Osteoblast (primary cell): ENCODE results near the gene PKP1. TPM values are rescaled to one million over a fixed set of nuclear protein-coding genes. Genes with fewer than 3 reads are reported as not detected.

ENCODE experiments used
- DNase-seq: peaks from one replicate; pipeline ENCODE4 v3.0.0; 2011; ENCODE audit warnings: low spot score, mixed read lengths; ENCODE audit not compliant: insufficient read length; ENCODE audit errors: missing footprints
- H2AFZ ChIP-seq: 2 replicates; pipeline ENCODE4 v1.6.0; 2011; ENCODE audit warnings: mild to moderate bottlenecking, low read length
- H3K27ac ChIP-seq: 2 replicates; pipeline ENCODE4 v1.5.1; 2011; ENCODE audit warnings: mild to moderate bottlenecking, low read depth, low read length, moderate library complexity
- H3K27me3 ChIP-seq: 2 replicates; pipeline ENCODE4 v1.6.0; 2012; ENCODE audit warnings: mild to moderate bottlenecking, control low read depth, inconsistent platforms, low read length, moderate library complexity; ENCODE audit not compliant: insufficient read depth
- H3K36me3 ChIP-seq: 2 replicates; pipeline ENCODE4 v1.5.1; 2011; ENCODE audit warnings: mild to moderate bottlenecking, low read length, control low read depth, moderate library complexity; ENCODE audit not compliant: insufficient read depth
- H3K4me1 ChIP-seq: 2 replicates; pipeline ENCODE4 v1.5.1; 2011; ENCODE audit warnings: mild to moderate bottlenecking, low read length, control low read depth, moderate library complexity; ENCODE audit not compliant: insufficient read depth
- H3K4me2 ChIP-seq: 2 replicates; pipeline ENCODE4 v1.6.0; 2011; ENCODE audit warnings: mild to moderate bottlenecking, low read length; ENCODE audit not compliant: insufficient read depth
- H3K4me3 ChIP-seq: fragments of 200-600 bp; sonication (generic); 3 replicates; pipeline ENCODE4 v1.5.1; 2012; ENCODE audit warnings: mild to moderate bottlenecking, low read length, inconsistent platforms; ENCODE audit not compliant: insufficient read depth
- H3K79me2 ChIP-seq: 2 replicates; pipeline ENCODE4 v1.6.0; 2012; ENCODE audit warnings: mild to moderate bottlenecking, low read length, control low read depth, inconsistent platforms; ENCODE audit not compliant: insufficient read depth
- H3K9me3 ChIP-seq: 2 replicates; pipeline ENCODE4 v1.5.1; 2011; ENCODE audit warnings: low read depth, low read length, control low read depth
- H4K20me1 ChIP-seq: 2 replicates; pipeline ENCODE4 v1.6.0; 2012; ENCODE audit warnings: mild to moderate bottlenecking, low read length, control low read depth; ENCODE audit not compliant: insufficient read depth
- CTCF ChIP-seq: IDR thresholded peaks from 2 replicates; pipeline ENCODE4 v1.5.1; 2011; ENCODE audit warnings: mild to moderate bottlenecking, low read depth, low read length, moderate library complexity; ENCODE audit errors: extremely low read depth
- total RNA-seq: library from RNA; depleted of rRNA; stranded (reverse); fragments of >200 nt; gene quantifications from 2 replicates; pipeline ENCODE4 v1.2.3, GENCODE V29; 2012

Gene PKP1
- total RNA-seq, 1 donor, result under 0.01 TPM

GRCh38 chr1:201363467-201363866 is 80.2 kb downstream of the PKP1 start:
- no peaks in the 10 kb centered on the region for H3K4me1 ChIP-seq
- H2AFZ ChIP-seq, result no peak overlapping the region
- TF ChIP-seq CTCF, result no peak
- H4K20me1 ChIP-seq, result no peaks in the 10 kb centered on the region
- DNase-seq, result peak; percentile 66
- H3K79me2 ChIP-seq, result no peaks in the 10 kb centered on the region
- no peak overlapping the region for H3K4me2 ChIP-seq
- no peaks in the 10 kb centered on the region for H3K36me3 ChIP-seq
- H3K9me3 ChIP-seq, result no peaks in the 10 kb centered on the region
- no peak overlapping the region for H3K27ac ChIP-seq
- H3K27me3 ChIP-seq, result peaks cover 40% of the 10 kb centered on the region
- H3K4me3 ChIP-seq, result no peak overlapping the region

GRCh38 chr1:201364808-201365105 is 81.5 kb downstream of the PKP1 start:
- H3K27ac ChIP-seq, result no peak overlapping the region
- H3K4me2 ChIP-seq, result no peak overlapping the region
- no peaks in the 10 kb centered on the region for H3K36me3 ChIP-seq
- no peaks in the 10 kb centered on the region for H3K4me1 ChIP-seq
- no peak overlapping the region for H3K4me3 ChIP-seq
- no peak for TF ChIP-seq CTCF
- H3K79me2 ChIP-seq, result no peaks in the 10 kb centered on the region
- H3K27me3 ChIP-seq, result peaks cover 52% of the 10 kb centered on the region
- peak; percentile 43 for DNase-seq
- H2AFZ ChIP-seq, result no peak overlapping the region
- H4K20me1 ChIP-seq, result no peaks in the 10 kb centered on the region
- H3K9me3 ChIP-seq, result no peaks in the 10 kb centered on the region

GRCh38 chr1:201365251-201365650 is 81.9 kb downstream of the PKP1 start:
- H3K27me3 ChIP-seq, result peaks cover 57% of the 10 kb centered on the region
- TF ChIP-seq CTCF, result no peak

GRCh38 chr1:201366696-201367095 is 83.4 kb downstream of the PKP1 start:
- Histone ChIP-seq H2AFZ (no peak overlapping the region), H3K4me1 (no peaks in the 10 kb centered on the region), H3K4me3 (no peak overlapping the region), H3K4me2 (no peak overlapping the region), H3K79me2 (no peaks in the 10 kb centered on the region), H3K27me3 (peaks cover 64% of the 10 kb centered on the region), H4K20me1 (no peaks in the 10 kb centered on the region), H3K36me3 (no peaks in the 10 kb centered on the region), H3K9me3 (no peaks in the 10 kb centered on the region), H3K27ac (no peak overlapping the region)
- TF ChIP-seq CTCF, result no peak
- peak; percentile 8 for DNase-seq

More at GRCh38 chr1:201365251-201365650, 81.9 kb downstream of the PKP1 start:
- no peak overlapping the region for H3K4me2 ChIP-seq
- no peak overlapping the region for H3K4me3 ChIP-seq
- peak; percentile 32 for DNase-seq
- H2AFZ ChIP-seq, result no peak overlapping the region
- no peaks in the 10 kb centered on the region for H4K20me1 ChIP-seq
- H3K36me3 ChIP-seq, result no peaks in the 10 kb centered on the region
- no peaks in the 10 kb centered on the region for H3K79me2 ChIP-seq
- H3K27ac ChIP-seq, result no peak overlapping the region
- no peaks in the 10 kb centered on the region for H3K9me3 ChIP-seq
- no peaks in the 10 kb centered on the region for H3K4me1 ChIP-seq
